Fibroblast of skin of left biceps (primary cell): ENCODE results near the gene FAM181A.

ENCODE experiments used
- DNase-seq, 2 experiments: peaks; one replicate each; pipeline ENCODE4 v3.0.0-alpha.2; 2013; ENCODE audit warnings: low read depth in 2 of 2

The FAM181A gene

GRCh38 chr14:93962701-93963601 lies 35.8 kb downstream of the FAM181A start:
- DNase-seq = no peak

GRCh38 chr14:93963692-93964091 lies 36.5 kb downstream of the FAM181A start:
- no peak for DNase-seq

- no peak for DNase-seq
Observed at GRCh38 chr14:93964281-93964680, 37.1 kb downstream of the FAM181A start.

GRCh38 chr14:93964820-93965286 lies 37.7 kb downstream of the FAM181A start:
- no peak for DNase-seq

- DNase-seq = peak; percentile 70 to 71
Observed at GRCh38 chr14:93965287-93965821, 38.2 kb downstream of the FAM181A start.

GRCh38 chr14:93965946-93966474 lies 38.9 kb downstream of the FAM181A start:
- no peak for DNase-seq

GRCh38 chr14:93967637-93968250 lies 40.6 kb downstream of the FAM181A start:
- DNase-seq = no peak

GRCh38 chr14:93969082-93969828 lies 42.1 kb downstream of the FAM181A start:
- no peak for DNase-seq

- DNase-seq = no peak
Observed at GRCh38 chr14:93970585-93970964, 43.4 kb downstream of the FAM181A start.

- no peak for DNase-seq
Observed at GRCh38 chr14:93970965-93971634, 44.0 kb downstream of the FAM181A start.

GRCh38 chr14:93971635-93972027 lies 44.5 kb downstream of the FAM181A start:
- no peak for DNase-seq

- no peak for DNase-seq
Observed at GRCh38 chr14:93972618-93973205, 45.6 kb downstream of the FAM181A start.

GRCh38 chr14:93973607-93974006 lies 46.5 kb downstream of the FAM181A start:
- DNase-seq = no peak

GRCh38 chr14:93974299-93974698 lies 47.2 kb downstream of the FAM181A start:
- DNase-seq = no peak

GRCh38 chr14:93974833-93975232 lies 47.7 kb downstream of the FAM181A start:
- no peak for DNase-seq

- DNase-seq = no peak
Observed at GRCh38 chr14:93975791-93976476, 48.8 kb downstream of the FAM181A start.

GRCh38 chr14:93976477-93977057 lies 49.4 kb downstream of the FAM181A start, which contains the start of gene ASB2:
TSS of gene ASB2 (minus strand) at chr14:93976570. CDS start at chr14:93964539, 12,031 bp downstream.
- DNase-seq = no peak

- no peak for DNase-seq
Observed at GRCh38 chr14:93977171-93977570, 50.0 kb downstream of the FAM181A start.

- no peak for DNase-seq
Observed at GRCh38 chr14:93977790-93978581, 50.8 kb downstream of the FAM181A start.
